Trophoblast cell (in vitro differentiated cells and primary cell): Measurements from ENCODE around the gene CLDN5.

ENCODE experiments used
- DNase-seq, 2 donors: peaks; one replicate each; pipeline ENCODE4 v3.0.0-alpha.2; 2016
- H2AFZ ChIP-seq: 2 replicates; pipeline ENCODE4 v1.6.1; 2013; ENCODE audit warnings: low read length, moderate library complexity, mild to moderate bottlenecking; ENCODE audit not compliant: insufficient read depth, poor library complexity
- H2AK5ac ChIP-seq: 2 replicates; pipeline ENCODE4 v1.6.1; 2013; ENCODE audit warnings: mild to moderate bottlenecking, low read length
- H2BK120ac ChIP-seq: 2 replicates; pipeline ENCODE4 v1.6.1; 2013; ENCODE audit warnings: low read length, mild to moderate bottlenecking, moderate library complexity; ENCODE audit not compliant: insufficient read depth, poor library complexity
- H2BK12ac ChIP-seq: 2 replicates; pipeline ENCODE4 v1.6.1; 2013; ENCODE audit warnings: mild to moderate bottlenecking, low read length, moderate library complexity
- H2BK5ac ChIP-seq: 2 replicates; pipeline ENCODE4 v1.6.1; 2013; ENCODE audit warnings: low read length, low read depth, moderate library complexity, mild to moderate bottlenecking; ENCODE audit not compliant: poor library complexity
- H3K14ac ChIP-seq: 2 replicates; pipeline ENCODE4 v1.6.1; 2013; ENCODE audit warnings: mild to moderate bottlenecking, low read length
- H3K18ac ChIP-seq: 2 replicates; pipeline ENCODE4 v1.6.1; 2013; ENCODE audit warnings: mild to moderate bottlenecking, low read length
- H3K23ac ChIP-seq: 2 replicates; pipeline ENCODE4 v1.6.1; 2013; ENCODE audit warnings: low read length
- H3K27ac ChIP-seq: 2 replicates; pipeline ENCODE4 v1.5.1; 2013; ENCODE audit warnings: low read depth, mild to moderate bottlenecking, inconsistent platforms, low read length, moderate library complexity
- H3K27me3 ChIP-seq: 2 replicates; pipeline ENCODE4 v1.6.1; 2013; ENCODE audit warnings: inconsistent platforms, mild to moderate bottlenecking, low read length, moderate library complexity; ENCODE audit not compliant: insufficient read depth
- H3K36me3 ChIP-seq, 2 experiments: 1 replicate in 1 of 2; 2 replicates in 1 of 2; pipeline ENCODE4 v1.6.1; 2013; ENCODE audit warnings: low read length in 2 of 2, mild to moderate bottlenecking in 2 of 2, moderate library complexity in 1 of 2; ENCODE audit not compliant: insufficient read depth in 2 of 2, control insufficient read depth in 1 of 2
- H3K4ac ChIP-seq: 2 replicates; pipeline ENCODE4 v1.6.1; 2013; ENCODE audit warnings: low read depth, mild to moderate bottlenecking, low read length, moderate library complexity
- H3K4me1 ChIP-seq, 2 experiments: 1 replicate in 1 of 2; 2 replicates in 1 of 2; pipeline ENCODE4 v1.6.1; 2013; ENCODE audit warnings: low read length in 2 of 2, mild to moderate bottlenecking in 2 of 2, moderate library complexity in 1 of 2; ENCODE audit not compliant: insufficient read depth in 2 of 2, control insufficient read depth in 1 of 2
- H3K4me2 ChIP-seq: 2 replicates; pipeline ENCODE4 v1.6.1; 2013; ENCODE audit warnings: inconsistent platforms, mild to moderate bottlenecking, low read length, moderate library complexity
- H3K4me3 ChIP-seq: 2 replicates; pipeline ENCODE4 v1.5.1; 2013; ENCODE audit warnings: mild to moderate bottlenecking, low read depth, low read length, inconsistent platforms
- H3K79me1 ChIP-seq: one replicate; pipeline ENCODE4 v1.6.1; 2013; ENCODE audit warnings: low read length
- H3K79me2 ChIP-seq: 2 replicates; pipeline ENCODE4 v1.6.1; 2013; ENCODE audit warnings: low read length, mild to moderate bottlenecking; ENCODE audit not compliant: control insufficient read depth, insufficient read depth, poor library complexity
- H3K9ac ChIP-seq: 2 replicates; pipeline ENCODE4 v1.6.1; 2013; ENCODE audit warnings: mild to moderate bottlenecking, low read length
- H3K9me3 ChIP-seq: 2 replicates; pipeline ENCODE4 v1.6.1; 2013; ENCODE audit warnings: low read depth, mild to moderate bottlenecking, control low read depth, inconsistent platforms, low read length; ENCODE audit not compliant: insufficient read depth
- H4K12ac ChIP-seq: 2 replicates; pipeline ENCODE4 v1.6.1; 2013; ENCODE audit warnings: low read depth, mild to moderate bottlenecking, low read length, moderate library complexity
- H4K8ac ChIP-seq: 2 replicates; pipeline ENCODE4 v1.6.1; 2013; ENCODE audit warnings: low read depth, mild to moderate bottlenecking, low read length, moderate library complexity
- H4K91ac ChIP-seq: one replicate; pipeline ENCODE4 v1.6.1; 2013; ENCODE audit warnings: low read depth, mild to moderate bottlenecking, low read length, moderate library complexity
- WGBS: extraction: QIAGEN DNeasy Blood & Tissue Kit; methylation state at CpG from one replicate; pipeline ENCODE4 v1.1.7; 2013; ENCODE audit warnings: missing lambda C conversion rate; ENCODE audit not compliant: insufficient read length, insufficient coverage; ENCODE audit errors: extremely low coverage; 5-methylcytosine and 5-hydroxymethylcytosine counted together

CLDN5 gene

DNA sequence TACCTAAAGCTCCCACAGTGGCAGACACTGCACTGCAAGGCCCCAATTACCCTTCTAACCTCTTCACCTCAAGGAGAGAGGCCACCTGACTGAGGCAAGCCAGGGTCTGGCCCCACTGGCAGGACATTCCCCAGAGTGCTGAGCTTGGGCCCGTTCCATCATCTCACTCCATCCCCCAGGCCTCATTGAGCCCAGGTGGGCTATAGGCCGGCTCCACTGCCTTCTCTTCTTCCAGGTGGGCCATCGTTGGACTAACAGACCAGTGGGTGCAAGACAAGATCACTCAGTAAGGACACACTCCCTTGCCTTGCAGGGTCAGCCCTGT lies 25.4 kb downstream of the CLDN5 start:
- Histone ChIP-seq H2AK5ac (no peak overlapping the region), H3K4me2 (no peak overlapping the region), H3K4ac (no peak overlapping the region), H3K79me2 (no peaks in the 10 kb centered on the region), H4K91ac (no peak overlapping the region), H3K4me1 (no peaks in the 10 kb centered on the region), H4K8ac (no peak overlapping the region), H2AFZ (no peak overlapping the region), H3K18ac (no peak overlapping the region), H3K23ac (no peak overlapping the region), H3K36me3 (peaks cover 33 to 36% of the 10 kb centered on the region in 2 experiments), H3K14ac (no peak overlapping the region), H3K27me3 (no peaks in the 10 kb centered on the region), H3K4me3 (no peak overlapping the region), H4K12ac (no peak overlapping the region), H3K9me3 (no peaks in the 10 kb centered on the region), H3K79me1 (no peaks in the 10 kb centered on the region), H3K27ac (no peak overlapping the region), H2BK120ac (no peak overlapping the region), H2BK5ac (no peak overlapping the region), H3K9ac (no peak overlapping the region), H2BK12ac (no peak overlapping the region)
- no CpG with 5 or more reads among the region's 3 CpGs for WGBS
- no peak for DNase-seq

DNA sequence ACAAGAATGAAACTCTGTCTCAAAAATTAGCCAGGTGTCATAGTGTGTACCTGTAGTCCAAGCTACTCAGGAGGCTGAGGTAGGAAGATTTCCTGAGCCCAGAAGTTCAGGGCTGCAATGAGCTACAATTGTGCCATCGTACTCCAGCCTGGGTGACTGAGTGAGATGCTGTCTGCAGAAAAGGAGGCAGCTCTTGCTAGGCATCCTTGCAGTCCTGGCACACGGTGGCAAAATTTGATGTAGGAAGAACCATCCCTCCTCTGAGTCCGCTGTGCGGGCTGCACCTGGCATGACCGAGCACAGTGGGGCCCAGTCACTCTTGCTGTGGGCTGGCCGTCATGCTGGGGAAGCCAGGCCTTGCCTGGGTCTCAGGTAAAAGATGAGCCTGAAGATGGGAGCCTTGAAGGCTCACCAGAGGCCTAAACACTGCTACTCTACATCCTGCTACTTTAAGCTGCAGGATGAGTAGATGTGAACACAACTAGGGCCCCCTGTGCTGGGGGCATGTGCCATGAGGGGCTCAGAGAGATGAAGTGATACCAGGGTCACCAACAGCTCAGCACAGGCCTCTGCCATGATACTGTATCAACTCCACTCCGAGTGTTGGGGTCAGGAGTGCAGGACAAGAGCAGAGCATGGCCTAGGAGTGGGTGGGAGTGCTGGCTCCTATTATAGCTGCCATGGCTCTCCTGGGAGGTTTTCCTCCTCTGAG lies 25.9 kb downstream of the CLDN5 start:
- Histone ChIP-seq H3K36me3 (peaks cover 35 to 37% of the 10 kb centered on the region in 2 experiments), H2BK12ac (no peak overlapping the region), H3K4me3 (no peak overlapping the region), H2AFZ (no peak overlapping the region), H3K14ac (no peak overlapping the region), H3K18ac (no peak overlapping the region), H3K4ac (no peak overlapping the region), H2BK5ac (no peak overlapping the region), H4K91ac (no peak overlapping the region), H3K79me2 (no peaks in the 10 kb centered on the region), H3K9me3 (no peaks in the 10 kb centered on the region), H2AK5ac (no peak overlapping the region), H4K8ac (no peak overlapping the region), H3K27ac (no peak overlapping the region), H4K12ac (no peak overlapping the region), H3K23ac (no peak overlapping the region), H3K4me1 (no peaks in the 10 kb centered on the region), H3K27me3 (no peaks in the 10 kb centered on the region), H3K79me1 (no peaks in the 10 kb centered on the region), H3K4me2 (no peak overlapping the region), H2BK120ac (no peak overlapping the region), H3K9ac (no peak overlapping the region)
- DNase-seq: no peak
- no CpG with 5 or more reads among the region's 7 CpGs for WGBS

DNA sequence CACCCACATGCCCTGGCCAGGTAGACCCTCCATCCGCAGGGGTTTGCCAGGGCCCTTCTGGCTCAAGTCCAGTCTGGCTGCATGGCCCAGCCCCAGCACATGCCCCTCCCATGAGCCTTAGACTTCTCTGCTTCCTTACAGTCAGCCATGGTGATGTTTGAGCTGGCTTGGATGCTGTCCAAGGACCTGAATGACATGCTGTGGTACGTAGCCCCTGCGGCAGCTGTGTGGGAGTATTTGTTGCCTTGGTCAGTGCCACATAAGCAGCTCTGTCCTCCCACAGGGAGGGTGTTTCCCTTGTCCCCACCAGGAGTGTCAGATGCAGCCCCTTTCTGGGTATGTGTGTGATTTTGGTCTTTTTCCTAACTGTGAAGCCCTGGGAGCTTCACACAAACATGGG lies 27.0 kb downstream of the CLDN5 start:
- Histone ChIP-seq H2BK5ac (no peak overlapping the region), H3K79me1 (no peaks in the 10 kb centered on the region), H3K79me2 (no peaks in the 10 kb centered on the region), H4K8ac (no peak overlapping the region), H4K12ac (no peak overlapping the region), H3K4me2 (no peak overlapping the region), H3K23ac (no peak overlapping the region), H3K4ac (no peak overlapping the region), H3K18ac (no peak overlapping the region), H2BK12ac (no peak overlapping the region), H2AFZ (no peak overlapping the region), H4K91ac (no peak overlapping the region), H3K14ac (no peak overlapping the region), H3K27me3 (no peaks in the 10 kb centered on the region), H3K4me3 (no peak overlapping the region), H3K9ac (no peak overlapping the region), H3K36me3 (peaks cover 37 to 38% of the 10 kb centered on the region in 2 experiments), H3K4me1 (no peaks in the 10 kb centered on the region), H3K9me3 (no peaks in the 10 kb centered on the region), H3K27ac (no peak overlapping the region), H2AK5ac (no peak overlapping the region), H2BK120ac (no peak overlapping the region)
- no CpG with 5 or more reads among the region's 3 CpGs for WGBS
- DNase-seq: no peak

DNA sequence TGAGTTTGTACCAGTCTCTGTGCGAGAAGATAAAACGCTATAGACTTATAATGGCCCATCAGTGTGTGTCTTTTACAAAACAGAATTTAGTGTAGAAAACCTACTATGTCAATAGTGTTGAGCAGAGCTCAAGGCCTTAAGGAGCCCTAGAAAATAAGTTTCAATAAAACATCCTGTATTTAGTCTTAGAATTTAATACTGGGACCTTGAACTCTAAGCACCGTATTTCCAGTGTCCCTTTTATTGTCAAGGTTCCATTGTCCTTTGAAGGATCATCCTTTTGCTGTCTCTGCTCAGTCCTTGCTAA lies 27.9 kb downstream of the CLDN5 start:
- Histone ChIP-seq H3K18ac (no peak overlapping the region), H3K23ac (no peak overlapping the region), H3K79me1 (no peaks in the 10 kb centered on the region), H3K27ac (no peak overlapping the region), H3K79me2 (no peaks in the 10 kb centered on the region), H3K36me3 (peaks cover 40 to 41% of the 10 kb centered on the region in 2 experiments), H3K9me3 (no peaks in the 10 kb centered on the region), H3K4me2 (no peak overlapping the region), H2BK120ac (no peak overlapping the region), H4K91ac (no peak overlapping the region), H3K4me1 (no peaks in the 10 kb centered on the region), H2BK12ac (no peak overlapping the region), H3K4me3 (no peak overlapping the region), H4K12ac (no peak overlapping the region), H3K9ac (no peak overlapping the region), H3K4ac (no peak overlapping the region), H3K27me3 (no peaks in the 10 kb centered on the region), H2AFZ (no peak overlapping the region), H2AK5ac (no peak overlapping the region), H2BK5ac (no peak overlapping the region), H3K14ac (no peak overlapping the region), H4K8ac (no peak overlapping the region)
- no CpG with 5 or more reads among the region's 3 CpGs for WGBS
- DNase-seq: no peak
